ENCODE data around the gene UBE2L3. TPM values are rescaled to one million over a fixed set of nuclear protein-coding genes. Genes with fewer than 3 reads are reported as not detected.
A peak's percentile ranks its signal among the peaks of the same experiment; 100 is the strongest.

The UBE2L3 gene
- total and polyA plus RNA-seq, 10 of the 15 experiments (the other 5 are each of a cell fraction or from before 2014, with no cell fraction given), result 55.7 to 168 (median 113) TPM

GRCh38 chr22:21652010-21652546 is 84.6 kb downstream of the UBE2L3 start (continued):
- TF ChIP-seq MXI1 (IDR thresholded peaks at IDR 0.05; ENCODE audit: low read depth, low read length) (peak; percentile 82), POLR2AphosphoS5 (IDR thresholded peaks at IDR 0.05; ENCODE audit: low read length) (peak; percentile 61; the same call in 1 of the 2 replicates), TARDBP (IDR thresholded peaks at IDR 0.05; ENCODE audit: borderline replicate concordance) (no peak), SP1 (IDR thresholded peaks at IDR 0.05; ENCODE audit: low read depth, low read length) (peak; percentile 84), NFYB (IDR thresholded peaks at IDR 0.05; ENCODE audit: insufficient read depth, low read depth, low read length) (peak; percentile 98), MYC (IDR thresholded peaks at IDR 0.05; ENCODE audit: insufficient read depth, insufficient read length, insufficient replicate concordance, low read length, severe bottlenecking) (peak; percentile 78), BHLHE40 (IDR thresholded peaks at IDR 0.05; ENCODE audit: borderline replicate concordance in 1 of 2, low read depth in 2 of 2, low read length in 1 of 2) (no peak), RUNX3 (IDR thresholded peaks at IDR 0.05; ENCODE audit: low read length) (no peak), KLF5 (IDR thresholded peaks at IDR 0.05; ENCODE audit: partially characterized antibody) (no peak), NR2C2 (IDR thresholded peaks at IDR 0.05; ENCODE audit: borderline replicate concordance, control insufficient read depth, insufficient read length, low read depth) (no peak), JUNB (IDR thresholded peaks at IDR 0.05) (no peak), IRF5 (IDR thresholded peaks at IDR 0.05; ENCODE audit: borderline replicate concordance) (no peak), YY1 (IDR thresholded peaks at IDR 0.05; ENCODE audit: low read depth, low read length) (peak; percentile 94), DPF2 (IDR thresholded peaks at IDR 0.05) (no peak; the same call in 1 of the 2 replicates), RFX5 (IDR thresholded peaks at IDR 0.05; ENCODE audit: low read depth, low read length) (peak; percentile 43; the same call in 1 of the 2 replicates), YBX1 (IDR thresholded peaks at IDR 0.05) (no peak), SMC3 (IDR thresholded peaks at IDR 0.05; ENCODE audit: borderline replicate concordance, low read length) (no peak), TCF3 (IDR thresholded peaks at IDR 0.05; ENCODE audit: borderline replicate concordance, insufficient read depth, low read depth, low read length) (0 out of 2 replicates have a peak, but pooled peaks have one; percentile 7), ZNF687 (IDR thresholded peaks at IDR 0.05) (0 out of 2 replicates have a peak, but pooled peaks have one; percentile 34), TAF1 (IDR thresholded peaks at IDR 0.05; ENCODE audit: borderline replicate concordance, low read depth, low read length) (peak; percentile 66; the same call in 1 of the 2 replicates)
- TF ChIP-seq, protein P1, sequence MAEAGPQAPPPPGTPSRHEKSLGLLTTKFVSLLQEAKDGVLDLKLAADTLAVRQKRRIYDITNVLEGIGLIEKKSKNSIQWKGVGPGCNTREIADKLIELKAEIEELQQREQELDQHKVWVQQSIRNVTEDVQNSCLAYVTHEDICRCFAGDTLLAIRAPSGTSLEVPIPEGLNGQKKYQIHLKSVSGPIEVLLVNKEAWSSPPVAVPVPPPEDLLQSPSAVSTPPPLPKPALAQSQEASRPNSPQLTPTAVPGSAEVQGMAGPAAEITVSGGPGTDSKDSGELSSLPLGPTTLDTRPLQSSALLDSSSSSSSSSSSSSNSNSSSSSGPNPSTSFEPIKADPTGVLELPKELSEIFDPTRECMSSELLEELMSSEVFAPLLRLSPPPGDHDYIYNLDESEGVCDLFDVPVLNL (IDR thresholded peaks at IDR 0.05; ENCODE audit: low read depth, low read length), result peak; percentile 82
- TF ChIP-seq, protein P2, sequence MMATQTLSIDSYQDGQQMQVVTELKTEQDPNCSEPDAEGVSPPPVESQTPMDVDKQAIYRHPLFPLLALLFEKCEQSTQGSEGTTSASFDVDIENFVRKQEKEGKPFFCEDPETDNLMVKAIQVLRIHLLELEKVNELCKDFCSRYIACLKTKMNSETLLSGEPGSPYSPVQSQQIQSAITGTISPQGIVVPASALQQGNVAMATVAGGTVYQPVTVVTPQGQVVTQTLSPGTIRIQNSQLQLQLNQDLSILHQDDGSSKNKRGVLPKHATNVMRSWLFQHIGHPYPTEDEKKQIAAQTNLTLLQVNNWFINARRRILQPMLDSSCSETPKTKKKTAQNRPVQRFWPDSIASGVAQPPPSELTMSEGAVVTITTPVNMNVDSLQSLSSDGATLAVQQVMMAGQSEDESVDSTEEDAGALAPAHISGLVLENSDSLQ (IDR thresholded peaks at IDR 0.05), result peak; percentile 42; the same call in 1 of the 2 replicates
